DOHH2 (cell line): ENCODE data around the gene CHST13.

Experiments used
- H3F3A ChIP-seq: fragments of 200-600 bp; sonication (generic), shearing (Covaris generic); 2 replicates; pipeline ENCODE4 v1.6.0; 2016; ENCODE audit warnings: antibody characterized with exemption, mild to moderate bottlenecking; ENCODE audit not compliant: control insufficient read depth, insufficient read depth
- H3K27ac ChIP-seq: fragments of 200-600 bp; sonication (generic); 2 replicates; pipeline ENCODE4 v1.5.1; 2014; ENCODE audit warnings: low read depth, mild to moderate bottlenecking, low read length, moderate library complexity
- H3K27me3 ChIP-seq: fragments of 200-600 bp; sonication (generic); 2 replicates; pipeline ENCODE4 v1.6.1; 2014; ENCODE audit warnings: mild to moderate bottlenecking, low read length, mixed read lengths; ENCODE audit not compliant: control insufficient read depth
- H3K36me3 ChIP-seq: fragments of 200-600 bp; sonication (generic); 2 replicates; pipeline ENCODE4 v1.6.1; 2014; ENCODE audit warnings: mild to moderate bottlenecking, low read length, moderate library complexity, mixed read lengths; ENCODE audit not compliant: control insufficient read depth
- H3K4me1 ChIP-seq: fragments of 200-600 bp; sonication (generic); 2 replicates; pipeline ENCODE4 v1.6.1; 2014; ENCODE audit warnings: mild to moderate bottlenecking, low read length, mixed read lengths; ENCODE audit not compliant: control insufficient read depth
- H3K4me2 ChIP-seq: fragments of 200-600 bp; sonication (generic); 2 replicates; pipeline ENCODE4 v1.6.0; 2014; ENCODE audit warnings: mild to moderate bottlenecking, low read length, moderate library complexity
- H3K4me3 ChIP-seq: fragments of 200-600 bp; sonication (generic); 2 replicates; pipeline ENCODE4 v1.5.1; 2014; ENCODE audit warnings: mild to moderate bottlenecking, low read length, mixed read lengths
- H3K79me2 ChIP-seq: fragments of 200-600 bp; sonication (generic); 2 replicates; pipeline ENCODE4 v1.6.1; 2014; ENCODE audit warnings: mild to moderate bottlenecking, low read length, mixed read lengths; ENCODE audit not compliant: control insufficient read depth
- H3K9me2 ChIP-seq: fragments of 200-600 bp; sonication (generic); replicated peaks from 2 replicates; pipeline ENCODE4 v1.6.1; 2014; ENCODE audit warnings: mild to moderate bottlenecking, low read length, mixed read lengths; ENCODE audit not compliant: control insufficient read depth
- H3K9me3 ChIP-seq: fragments of 200-600 bp; sonication (generic); 2 replicates; pipeline ENCODE4 v1.6.1; 2014; ENCODE audit warnings: antibody characterized with exemption, low read length, mixed read lengths; ENCODE audit not compliant: control insufficient read depth, insufficient read depth
- H4K20me1 ChIP-seq: fragments of 200-600 bp; sonication (generic); 2 replicates; pipeline ENCODE4 v1.6.0; 2014; ENCODE audit warnings: low read depth, mild to moderate bottlenecking, antibody characterized with exemption, low read length, moderate library complexity; ENCODE audit not compliant: control insufficient read depth, insufficient read depth
- EZH2phosphoT487 ChIP-seq: fragments of 200-600 bp; sonication (generic); IDR thresholded peaks from 2 replicates; pipeline ENCODE4 v1.6.1; 2017; ENCODE audit warnings: borderline replicate concordance, mild to moderate bottlenecking, antibody characterized with exemption, low read length, moderate library complexity, mixed read lengths
- TF ChIP-seq, protein P1 (sequence below): fragments of 200-600 bp; sonication (generic); IDR thresholded peaks from one replicate; pipeline ENCODE4 v1.5.1; 2014; ENCODE audit warnings: antibody characterized with exemption, mild to moderate bottlenecking, low read depth, low read length; ENCODE audit not compliant: poor library complexity, severe bottlenecking

Gene CHST13

DNA sequence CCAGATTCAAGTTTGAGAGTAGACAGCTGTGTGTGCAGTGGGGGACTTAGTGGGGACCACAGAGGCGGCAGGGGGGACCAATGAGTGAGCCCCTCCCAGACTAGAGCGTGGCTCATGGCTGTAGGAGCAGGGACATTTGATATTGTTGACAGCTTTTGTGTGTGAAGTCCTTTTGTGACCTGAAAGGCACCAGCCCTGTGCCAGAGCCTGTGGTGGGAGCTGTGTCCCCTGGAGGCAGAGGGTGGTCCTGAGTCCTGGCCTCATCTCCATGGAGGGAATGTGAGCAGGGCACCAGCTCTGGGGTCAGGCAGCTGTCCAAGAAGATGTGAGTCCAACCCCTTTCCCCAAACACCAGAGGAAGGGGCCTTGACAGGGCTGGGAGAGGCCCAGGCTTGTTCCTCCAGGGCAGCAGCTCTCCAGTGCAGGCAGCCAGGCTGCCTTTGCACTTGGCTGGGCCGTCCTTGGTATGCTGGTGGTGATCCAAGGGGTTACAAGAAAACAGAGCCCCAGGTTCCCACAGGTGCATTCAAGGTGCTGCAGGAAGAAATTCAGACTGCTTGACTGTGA is 44.9 kb downstream of the CHST13 start:
- Histone ChIP-seq H3K36me3 (no peaks in the 10 kb centered on the region), H3K79me2 (no peaks in the 10 kb centered on the region), H3F3A (no peaks in the 10 kb centered on the region), H3K9me2 (no peaks in the 10 kb centered on the region), H3K4me3 (no peak overlapping the region), H3K27me3 (peaks cover 22% of the 10 kb centered on the region), H4K20me1 (no peaks in the 10 kb centered on the region), H3K4me1 (no peaks in the 10 kb centered on the region), H3K27ac (no peak overlapping the region), H3K4me2 (no peak overlapping the region), H3K9me3 (no peaks in the 10 kb centered on the region)
- TF ChIP-seq EZH2phosphoT487: no peak
- TF ChIP-seq, protein P1, sequence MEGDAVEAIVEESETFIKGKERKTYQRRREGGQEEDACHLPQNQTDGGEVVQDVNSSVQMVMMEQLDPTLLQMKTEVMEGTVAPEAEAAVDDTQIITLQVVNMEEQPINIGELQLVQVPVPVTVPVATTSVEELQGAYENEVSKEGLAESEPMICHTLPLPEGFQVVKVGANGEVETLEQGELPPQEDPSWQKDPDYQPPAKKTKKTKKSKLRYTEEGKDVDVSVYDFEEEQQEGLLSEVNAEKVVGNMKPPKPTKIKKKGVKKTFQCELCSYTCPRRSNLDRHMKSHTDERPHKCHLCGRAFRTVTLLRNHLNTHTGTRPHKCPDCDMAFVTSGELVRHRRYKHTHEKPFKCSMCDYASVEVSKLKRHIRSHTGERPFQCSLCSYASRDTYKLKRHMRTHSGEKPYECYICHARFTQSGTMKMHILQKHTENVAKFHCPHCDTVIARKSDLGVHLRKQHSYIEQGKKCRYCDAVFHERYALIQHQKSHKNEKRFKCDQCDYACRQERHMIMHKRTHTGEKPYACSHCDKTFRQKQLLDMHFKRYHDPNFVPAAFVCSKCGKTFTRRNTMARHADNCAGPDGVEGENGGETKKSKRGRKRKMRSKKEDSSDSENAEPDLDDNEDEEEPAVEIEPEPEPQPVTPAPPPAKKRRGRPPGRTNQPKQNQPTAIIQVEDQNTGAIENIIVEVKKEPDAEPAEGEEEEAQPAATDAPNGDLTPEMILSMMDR: no peak

DNA sequence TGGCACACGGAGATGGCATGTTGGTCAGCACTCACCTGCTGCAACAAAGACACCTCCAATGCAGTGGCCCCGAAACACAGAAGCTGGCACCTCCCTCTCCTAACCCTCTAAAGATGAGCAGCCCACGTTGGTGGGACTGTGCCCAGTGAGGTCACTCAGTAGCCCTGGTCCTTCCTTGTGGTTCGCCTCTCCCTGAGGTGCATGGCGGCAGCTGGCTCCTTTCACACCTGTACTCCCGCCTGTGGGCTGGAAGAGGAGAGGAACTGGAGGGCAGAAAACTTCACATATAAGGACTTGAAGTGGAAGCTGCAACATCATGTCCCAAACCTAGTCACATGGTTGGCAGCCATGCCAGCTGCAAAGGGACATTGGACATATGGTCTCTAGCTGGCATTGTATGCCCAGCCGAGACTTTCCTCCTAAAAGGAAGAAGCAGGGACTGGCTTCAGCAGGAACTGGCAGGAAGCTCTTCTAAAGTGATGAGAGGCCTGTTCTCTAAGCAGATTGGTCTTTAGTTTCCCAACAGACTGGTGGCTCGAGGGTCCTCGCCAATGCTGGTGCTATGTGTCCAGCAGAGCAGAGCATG is 45.5 kb downstream of the CHST13 start:
- no peaks in the 10 kb centered on the region for H3K36me3 ChIP-seq
- no peaks in the 10 kb centered on the region for H3K9me2 ChIP-seq
- no peak overlapping the region for H3K27ac ChIP-seq
- peaks cover 22% of the 10 kb centered on the region for H3K27me3 ChIP-seq
- no peak overlapping the region for H3K4me2 ChIP-seq
- H3K9me3 ChIP-seq: no peaks in the 10 kb centered on the region
- no peaks in the 10 kb centered on the region for H3K79me2 ChIP-seq
- no peak for TF ChIP-seq EZH2phosphoT487
- TF ChIP-seq, protein P1: no peak
- no peak overlapping the region for H3K4me3 ChIP-seq
- no peaks in the 10 kb centered on the region for H3F3A ChIP-seq
- no peaks in the 10 kb centered on the region for H4K20me1 ChIP-seq
- no peaks in the 10 kb centered on the region for H3K4me1 ChIP-seq

DNA sequence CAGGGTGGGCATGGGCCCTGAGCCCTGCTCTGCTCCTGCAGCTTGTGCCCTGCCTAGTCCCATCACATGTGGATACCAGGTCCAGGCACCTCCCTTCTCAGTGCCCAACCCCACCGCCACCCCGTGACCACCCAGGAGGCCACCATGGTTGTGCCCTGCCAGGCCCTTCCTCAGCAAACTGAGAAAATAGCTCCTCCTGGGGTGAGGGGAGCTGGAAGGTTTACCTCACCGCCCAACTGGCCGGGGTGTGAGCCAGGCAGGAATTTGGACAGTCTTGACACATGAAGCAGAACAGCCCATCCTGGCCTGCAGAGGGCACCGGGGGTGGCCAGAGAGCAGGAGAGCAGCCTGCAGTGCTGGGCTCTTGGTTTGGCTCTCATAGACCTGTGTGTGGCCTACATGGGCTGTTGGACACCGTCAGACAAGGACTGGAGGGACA is 46.2 kb downstream of the CHST13 start:
- Histone ChIP-seq H3K9me3 (no peaks in the 10 kb centered on the region), H3K27me3 (peaks cover 21% of the 10 kb centered on the region), H3K4me2 (no peak overlapping the region), H3K79me2 (no peaks in the 10 kb centered on the region), H3K4me3 (no peak overlapping the region), H3F3A (no peaks in the 10 kb centered on the region), H3K36me3 (no peaks in the 10 kb centered on the region), H4K20me1 (no peaks in the 10 kb centered on the region), H3K27ac (no peak overlapping the region), H3K4me1 (no peaks in the 10 kb centered on the region), H3K9me2 (no peaks in the 10 kb centered on the region)
- TF ChIP-seq, protein P1: no peak
- no peak for TF ChIP-seq EZH2phosphoT487
